Neural crest cell (in vitro differentiated cells): ENCODE data around the gene PPP2R2B. TPM values are rescaled to one million over a fixed set of nuclear protein-coding genes. Genes with fewer than 3 reads are reported as not detected.

ENCODE experiments used
- DNase-seq: peaks from one replicate; pipeline ENCODE4 v3.0.0; 2021; ENCODE audit warnings: low read depth, mixed read lengths, low spot score
- H3K27ac Mint-ChIP-seq: one replicate; pipeline ENCODE4 v1.8.0; 2021; ENCODE audit warnings: mild to moderate bottlenecking, mixed read lengths; ENCODE audit not compliant: unreplicated experiment
- H3K27me3 Mint-ChIP-seq: 2 replicates; pipeline ENCODE4 v1.8.0; 2021; ENCODE audit warnings: low read depth, mild to moderate bottlenecking, mixed read lengths
- H3K36me3 Mint-ChIP-seq: 2 replicates; pipeline ENCODE4 v1.8.0; 2021; ENCODE audit warnings: low read depth, mild to moderate bottlenecking, mixed read lengths
- H3K4me1 Mint-ChIP-seq: 2 replicates; pipeline ENCODE4 v1.8.0; 2021; ENCODE audit warnings: mixed read lengths
- H3K4me3 Mint-ChIP-seq: one replicate; pipeline ENCODE4 v1.8.0; 2021; ENCODE audit warnings: mild to moderate bottlenecking, mixed read lengths
- H3K9me3 Mint-ChIP-seq: 2 replicates; pipeline ENCODE4 v1.8.0; 2021; ENCODE audit warnings: mixed read lengths
- CTCF ChIP-seq: fragments of 200-600 bp; sonication (generic); conservative IDR thresholded peaks from 2 replicates; pipeline ENCODE4 v1.5.0; 2021; ENCODE audit warnings: antibody characterized with exemption, mild to moderate bottlenecking
- total RNA-seq: library from RNA; stranded (reverse); gene quantifications from 2 replicates; pipeline ENCODE4 v1.2.1, GENCODE V29; 2021

Gene PPP2R2B
- total RNA-seq, 1 donor from 2014 or later: 4.9 TPM

GRCh38 chr5:146917931-146918330 lies 39.4 kb upstream of the PPP2R2B start:
- H3K36me3 Mint-ChIP-seq: no peaks in the 10 kb centered on the region
- no peak for TF ChIP-seq CTCF
- peaks cover 11% of the 10 kb centered on the region for H3K4me1 Mint-ChIP-seq
- DNase-seq: no peak
- no peak overlapping the region for H3K27ac Mint-ChIP-seq
- H3K9me3 Mint-ChIP-seq: no peaks in the 10 kb centered on the region
- H3K27me3 Mint-ChIP-seq: peaks cover 7% of the 10 kb centered on the region
- no peak overlapping the region for H3K4me3 Mint-ChIP-seq

GRCh38 chr5:146912874-146913273 lies 34.3 kb upstream of the PPP2R2B start:
- Mint-ChIP-seq H3K27ac (no peak overlapping the region), H3K36me3 (no peaks in the 10 kb centered on the region), H3K4me3 (no peak overlapping the region), H3K27me3 (no peaks in the 10 kb centered on the region), H3K9me3 (no peaks in the 10 kb centered on the region), H3K4me1 (peaks cover 13% of the 10 kb centered on the region)
- no peak for TF ChIP-seq CTCF
- DNase-seq: no peak

- H3K27ac Mint-ChIP-seq: no peak overlapping the region
- no peaks in the 10 kb centered on the region for H3K27me3 Mint-ChIP-seq
- no peak for TF ChIP-seq CTCF
- peaks cover 13% of the 10 kb centered on the region for H3K4me1 Mint-ChIP-seq
- DNase-seq: no peak
- H3K9me3 Mint-ChIP-seq: no peaks in the 10 kb centered on the region
- no peak overlapping the region for H3K4me3 Mint-ChIP-seq
- no peaks in the 10 kb centered on the region for H3K36me3 Mint-ChIP-seq
Measured at GRCh38 chr5:146910239-146910638, 31.7 kb upstream of the PPP2R2B start.

GRCh38 chr5:146909255-146910068 lies 30.9 kb upstream of the PPP2R2B start:
- H3K27me3 Mint-ChIP-seq: no peaks in the 10 kb centered on the region
- H3K4me3 Mint-ChIP-seq: no peak overlapping the region
- DNase-seq: no peak
- no peak for TF ChIP-seq CTCF
- no peaks in the 10 kb centered on the region for H3K36me3 Mint-ChIP-seq
- H3K27ac Mint-ChIP-seq: no peak overlapping the region
- H3K4me1 Mint-ChIP-seq: peaks cover 13% of the 10 kb centered on the region
- no peaks in the 10 kb centered on the region for H3K9me3 Mint-ChIP-seq

GRCh38 chr5:146906803-146907202 lies 28.2 kb upstream of the PPP2R2B start:
- Mint-ChIP-seq H3K27me3 (no peaks in the 10 kb centered on the region), H3K4me3 (no peak overlapping the region), H3K27ac (no peak overlapping the region), H3K9me3 (no peaks in the 10 kb centered on the region), H3K4me1 (peaks cover 13% of the 10 kb centered on the region), H3K36me3 (no peaks in the 10 kb centered on the region)
- peak; percentile 25 for TF ChIP-seq CTCF
- DNase-seq: peak; percentile 10
